Fibroblast of pulmonary artery (primary cell): ENCODE results near the gene NT5C.

Experiments
- DNase-seq: peaks from one replicate; pipeline ENCODE4 v3.0.0-alpha.2; 2010; ENCODE audit warnings: low read depth
- H3K4me3 ChIP-seq: replicated peaks from 2 replicates; pipeline ENCODE4 v1.5.1; 2011; ENCODE audit warnings: low read depth, mild to moderate bottlenecking, control low read depth, low read length, moderate library complexity
- TF ChIP-seq, protein P1 (sequence below): IDR thresholded peaks from 2 replicates; pipeline ENCODE4 v1.5.1; 2011; ENCODE audit warnings: mild to moderate bottlenecking, control low read depth, low read length, inconsistent platforms; ENCODE audit errors: missing control alignments

NT5C gene

DNA sequence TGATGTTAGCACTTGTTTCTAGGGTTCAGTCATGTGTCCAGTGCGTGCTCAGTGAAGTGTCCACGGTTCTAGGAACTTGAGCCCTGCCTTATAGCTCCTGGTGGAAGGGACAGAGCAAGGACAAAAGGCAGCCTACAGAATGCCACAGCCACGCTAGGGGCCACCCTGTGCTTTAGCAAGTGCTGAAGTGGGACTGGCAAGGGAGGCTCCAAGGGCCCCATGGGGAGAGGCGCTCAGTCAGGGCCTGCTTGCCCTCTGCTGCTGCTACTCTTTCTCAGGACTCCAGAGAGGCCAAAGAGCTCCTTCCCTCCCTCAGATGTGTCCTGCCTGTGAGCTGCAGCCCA, 6.8 kb downstream of the NT5C start:
- no peak overlapping the region for H3K4me3 ChIP-seq
- TF ChIP-seq, protein P1, sequence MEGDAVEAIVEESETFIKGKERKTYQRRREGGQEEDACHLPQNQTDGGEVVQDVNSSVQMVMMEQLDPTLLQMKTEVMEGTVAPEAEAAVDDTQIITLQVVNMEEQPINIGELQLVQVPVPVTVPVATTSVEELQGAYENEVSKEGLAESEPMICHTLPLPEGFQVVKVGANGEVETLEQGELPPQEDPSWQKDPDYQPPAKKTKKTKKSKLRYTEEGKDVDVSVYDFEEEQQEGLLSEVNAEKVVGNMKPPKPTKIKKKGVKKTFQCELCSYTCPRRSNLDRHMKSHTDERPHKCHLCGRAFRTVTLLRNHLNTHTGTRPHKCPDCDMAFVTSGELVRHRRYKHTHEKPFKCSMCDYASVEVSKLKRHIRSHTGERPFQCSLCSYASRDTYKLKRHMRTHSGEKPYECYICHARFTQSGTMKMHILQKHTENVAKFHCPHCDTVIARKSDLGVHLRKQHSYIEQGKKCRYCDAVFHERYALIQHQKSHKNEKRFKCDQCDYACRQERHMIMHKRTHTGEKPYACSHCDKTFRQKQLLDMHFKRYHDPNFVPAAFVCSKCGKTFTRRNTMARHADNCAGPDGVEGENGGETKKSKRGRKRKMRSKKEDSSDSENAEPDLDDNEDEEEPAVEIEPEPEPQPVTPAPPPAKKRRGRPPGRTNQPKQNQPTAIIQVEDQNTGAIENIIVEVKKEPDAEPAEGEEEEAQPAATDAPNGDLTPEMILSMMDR, result no peak
- no peak for DNase-seq

DNA sequence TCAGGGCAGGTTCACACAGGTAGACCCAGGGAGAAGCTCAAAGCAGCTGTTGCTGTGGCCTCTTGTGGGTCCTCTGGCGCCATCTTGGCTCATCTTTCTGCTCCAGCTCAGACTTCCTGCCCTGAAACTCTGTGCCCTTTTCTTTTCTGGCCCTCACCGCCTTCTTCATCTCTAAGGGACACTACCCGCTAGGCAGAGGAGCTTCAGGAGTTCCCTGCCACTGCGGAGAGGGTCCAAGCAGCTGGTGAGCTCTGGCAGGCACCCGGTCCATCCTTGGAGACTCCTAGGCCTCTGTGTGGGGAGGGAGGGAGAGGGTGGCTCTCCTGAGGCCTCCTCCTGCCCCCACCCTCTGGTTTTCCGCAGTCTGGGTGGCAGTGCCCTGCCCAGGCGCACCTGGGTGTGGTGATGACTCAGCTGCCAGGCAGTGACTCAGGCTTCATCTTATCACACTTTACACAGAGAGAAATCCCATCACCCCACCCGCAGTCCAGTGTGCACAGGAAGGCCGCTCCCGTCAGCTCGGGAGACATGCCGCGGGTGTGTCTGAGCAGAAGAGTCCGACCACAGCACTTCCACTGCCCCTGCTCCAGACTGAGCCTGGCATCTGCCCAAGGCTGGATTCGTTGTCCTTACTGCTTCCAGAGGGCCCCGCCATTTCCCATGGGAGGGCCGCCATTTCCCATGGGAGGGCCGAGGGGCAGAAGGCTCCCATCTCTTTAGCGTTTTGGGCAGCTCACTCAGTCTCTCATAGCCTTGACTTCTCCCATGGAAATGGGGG, 7.3 kb downstream of the NT5C start:
- DNase-seq, result peak; percentile 72
- H3K4me3 ChIP-seq, result no peak overlapping the region
- TF ChIP-seq, protein P1, result no peak

DNA sequence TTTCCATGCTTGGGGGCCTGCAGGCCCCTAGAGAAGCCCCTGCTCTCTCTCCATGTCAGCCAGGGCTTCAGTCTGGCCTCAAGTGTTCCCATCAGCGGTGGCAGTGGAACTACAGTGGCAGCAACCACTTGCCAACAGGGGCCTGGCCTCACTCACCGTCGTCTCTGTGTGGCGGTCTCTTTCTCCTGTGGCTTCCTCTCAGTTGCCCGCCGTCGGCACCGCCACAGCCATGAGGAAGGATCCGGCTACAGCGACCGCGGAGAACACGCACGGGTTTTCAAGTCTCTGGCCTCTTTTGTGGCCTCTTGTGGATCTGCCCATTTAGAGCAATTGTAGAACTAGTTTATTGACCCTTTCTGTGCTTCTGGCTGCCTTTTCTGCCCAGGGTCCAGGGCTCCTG, 13.2 kb downstream of the NT5C start:
- TF ChIP-seq, protein P1, result no peak
- DNase-seq, result no peak
- H3K4me3 ChIP-seq, result no peak overlapping the region

DNA sequence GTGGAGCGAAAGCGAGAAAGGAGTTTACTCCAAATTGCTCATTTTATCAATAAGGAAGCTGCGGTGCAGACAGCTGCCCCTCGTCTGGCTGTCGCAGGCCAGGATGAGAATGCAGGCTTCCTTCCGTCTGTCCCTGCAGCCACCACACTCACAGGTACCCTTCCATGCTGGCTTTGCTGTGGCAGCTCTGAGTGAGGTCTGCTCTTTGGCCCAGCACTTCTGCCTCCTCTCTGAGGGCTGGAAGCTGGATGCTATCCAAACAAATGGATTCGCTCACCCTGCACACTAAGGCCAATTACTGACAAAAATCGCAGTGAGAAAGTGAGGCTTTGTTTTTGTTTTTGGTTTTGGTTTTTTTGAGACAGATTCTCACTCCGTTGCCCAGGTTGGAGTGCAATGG, 14.8 kb downstream of the NT5C start:
- no peak overlapping the region for H3K4me3 ChIP-seq
- DNase-seq, result no peak
- TF ChIP-seq, protein P1, result no peak

DNA sequence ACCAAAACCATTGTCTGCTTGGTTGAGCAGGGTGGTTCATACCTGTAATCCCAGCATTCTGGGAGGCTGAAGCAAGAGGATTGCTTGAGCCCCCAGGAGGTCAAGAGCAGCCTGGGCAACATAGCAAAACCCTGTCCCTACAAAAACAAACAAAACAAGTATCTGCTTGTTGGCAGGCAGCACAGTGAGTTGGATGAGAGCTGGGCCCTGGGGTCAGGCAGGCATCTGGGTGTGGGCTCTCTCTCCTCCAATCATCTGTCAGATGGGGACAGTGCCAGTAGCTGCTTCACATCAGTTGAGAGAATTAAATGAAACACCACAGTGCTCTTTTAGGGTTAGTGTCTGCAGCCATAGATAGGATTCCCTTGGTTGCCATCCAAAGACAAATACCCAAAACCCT, 16.0 kb downstream of the NT5C start:
- TF ChIP-seq, protein P1, result no peak
- no peak for DNase-seq
- no peak overlapping the region for H3K4me3 ChIP-seq

DNA sequence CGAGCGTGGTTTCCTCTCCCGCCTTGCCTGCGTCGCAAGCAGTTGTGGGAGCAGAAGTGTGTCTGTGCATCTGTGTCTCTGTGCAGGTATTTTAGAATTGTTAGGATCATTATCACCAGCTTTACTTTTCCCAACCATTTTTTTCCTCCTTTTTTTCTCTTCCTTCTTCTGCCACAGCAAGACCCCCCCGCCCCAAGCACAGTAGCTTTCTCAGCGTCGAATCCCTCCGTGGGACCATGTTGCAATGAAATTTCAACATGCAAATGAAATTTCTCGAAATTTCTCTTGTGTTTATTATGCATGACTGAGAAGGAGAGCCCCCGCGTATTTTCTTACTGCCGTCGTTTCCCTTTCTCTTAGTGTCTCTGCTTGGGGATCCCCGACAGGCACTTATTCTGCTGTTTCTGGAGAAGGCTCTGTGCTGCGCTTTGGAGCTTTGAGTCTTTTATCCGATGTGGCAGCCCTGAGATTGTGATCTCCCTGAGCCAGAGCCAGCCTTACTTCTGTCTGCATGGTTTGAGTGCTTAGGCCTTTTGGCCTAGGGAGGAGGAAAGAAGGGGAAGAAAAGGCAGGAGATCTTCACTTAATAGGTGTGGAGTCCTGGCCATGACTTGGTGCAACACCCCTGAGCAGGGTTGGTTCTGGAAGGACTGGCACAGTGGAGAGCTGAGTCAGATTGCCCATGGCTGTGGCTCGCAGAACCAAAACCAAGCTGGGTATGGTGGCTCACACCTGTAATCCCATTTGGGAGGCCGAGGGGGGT, 16.8 kb downstream of the NT5C start:
- TF ChIP-seq, protein P1, result no peak
- peak overlapping the region; percentile 54 for H3K4me3 ChIP-seq
- no peak for DNase-seq
